ENCODE measurements around the gene CTR9.

DNA sequence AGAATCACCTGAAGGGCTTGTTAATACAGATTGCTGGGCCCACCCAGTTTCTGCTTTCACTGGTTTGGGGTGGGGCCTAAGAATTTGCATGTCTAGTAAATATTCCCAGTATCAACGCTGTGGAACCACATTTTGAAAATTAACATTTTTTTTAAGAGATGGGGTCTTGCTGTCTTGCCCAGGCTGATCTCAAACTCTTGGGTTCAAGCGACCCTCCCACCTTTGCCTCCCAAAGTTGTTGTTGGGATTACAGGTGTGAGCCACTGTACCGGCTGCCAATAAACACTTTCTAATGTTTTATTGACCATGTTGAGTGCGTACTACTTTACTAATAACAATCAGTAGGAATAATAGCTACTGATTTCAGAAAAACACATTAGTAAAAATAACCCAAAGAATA is 55.2 kb downstream of the CTR9 start:
- TF ChIP-seq POLR2AphosphoS5 (IDR thresholded peaks at IDR 0.05; ENCODE audit: low read depth, low read length) (no peak), REST (IDR thresholded peaks at IDR 0.05; ENCODE audit: insufficient read depth in 1 of 2, low read depth in 2 of 2, low read length in 2 of 2) (no peak), FOXP2 (optimal IDR thresholded peaks at IDR 0.05; ENCODE audit: borderline replicate concordance, extremely low read depth, extremely low read length, insufficient read depth) (no peak), SIN3A (IDR thresholded peaks at IDR 0.05; ENCODE audit: borderline replicate concordance, insufficient read depth, low read length) (no peak), TAF1 (IDR thresholded peaks at IDR 0.05; ENCODE audit: borderline replicate concordance, insufficient read depth, low read length) (no peak)
